Suprapubic skin (tissue), 4 donors: ENCODE data around the gene CYP3A4.

Experiments
- EP300 ChIP-seq: sonication (generic); formaldehyde crosslinking; IDR thresholded peaks from one replicate; pipeline ENCODE4 v1.6.1; 2017; ENCODE audit warnings: antibody characterized with exemption
- POLR2AphosphoS5 ChIP-seq, 3 donors: sonication (generic); formaldehyde crosslinking; IDR thresholded peaks; one replicate each; pipeline ENCODE4 v1.6.1; 2017; ENCODE audit warnings: antibody characterized with exemption in 3 of 3
- TF ChIP-seq, protein P1 (sequence below), 2 donors: fragments of 200-600 bp in 1 of 2; fragments of 450-650 bp in 1 of 2; sonication (generic) in 1 of 2; IDR thresholded peaks; one replicate each; pipeline ENCODE4 v1.5.1; 2016 to 2019; ENCODE audit warnings: antibody characterized with exemption in 2 of 2, mild to moderate bottlenecking in 1 of 2, moderate library complexity in 1 of 2

DNA sequence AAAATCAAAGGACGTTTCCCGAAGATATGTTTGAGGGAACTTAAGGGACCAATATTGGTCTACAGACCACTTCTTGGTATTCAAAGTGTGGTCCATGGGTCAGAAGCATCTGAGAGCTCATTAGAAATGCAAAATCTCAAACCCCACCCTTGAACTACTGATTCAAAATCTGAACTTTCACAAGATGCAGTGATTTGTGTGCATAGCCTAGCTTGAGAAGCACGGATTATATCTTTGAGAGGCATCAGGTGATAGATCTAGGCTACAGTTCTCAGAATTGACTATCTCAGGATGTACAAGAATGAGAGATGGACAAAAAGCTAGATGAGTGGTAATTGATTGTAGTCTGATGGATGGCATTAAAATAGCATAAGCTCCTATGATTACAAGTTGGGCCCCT lies 19.5 kb downstream of the CYP3A4 start:
- TF ChIP-seq, protein P1, sequence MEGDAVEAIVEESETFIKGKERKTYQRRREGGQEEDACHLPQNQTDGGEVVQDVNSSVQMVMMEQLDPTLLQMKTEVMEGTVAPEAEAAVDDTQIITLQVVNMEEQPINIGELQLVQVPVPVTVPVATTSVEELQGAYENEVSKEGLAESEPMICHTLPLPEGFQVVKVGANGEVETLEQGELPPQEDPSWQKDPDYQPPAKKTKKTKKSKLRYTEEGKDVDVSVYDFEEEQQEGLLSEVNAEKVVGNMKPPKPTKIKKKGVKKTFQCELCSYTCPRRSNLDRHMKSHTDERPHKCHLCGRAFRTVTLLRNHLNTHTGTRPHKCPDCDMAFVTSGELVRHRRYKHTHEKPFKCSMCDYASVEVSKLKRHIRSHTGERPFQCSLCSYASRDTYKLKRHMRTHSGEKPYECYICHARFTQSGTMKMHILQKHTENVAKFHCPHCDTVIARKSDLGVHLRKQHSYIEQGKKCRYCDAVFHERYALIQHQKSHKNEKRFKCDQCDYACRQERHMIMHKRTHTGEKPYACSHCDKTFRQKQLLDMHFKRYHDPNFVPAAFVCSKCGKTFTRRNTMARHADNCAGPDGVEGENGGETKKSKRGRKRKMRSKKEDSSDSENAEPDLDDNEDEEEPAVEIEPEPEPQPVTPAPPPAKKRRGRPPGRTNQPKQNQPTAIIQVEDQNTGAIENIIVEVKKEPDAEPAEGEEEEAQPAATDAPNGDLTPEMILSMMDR (IDR thresholded peaks at IDR 0.05): no peak
- no peak for TF ChIP-seq POLR2AphosphoS5 (IDR thresholded peaks at IDR 0.05)
- TF ChIP-seq EP300: no peak
